Neural cell (in vitro differentiated cells): ENCODE measurements around the gene NFAM1.

Experiments used
- CTCF ChIP-seq: fragments of 450-650 bp; IDR thresholded peaks from 2 replicates; pipeline ENCODE4 v1.5.1; 2014; ENCODE audit warnings: antibody characterized with exemption, mild to moderate bottlenecking, moderate library complexity; ENCODE audit not compliant: poor library complexity, severe bottlenecking
- EP300 ChIP-seq: fragments of 450-650 bp; conservative IDR thresholded peaks from 2 replicates; pipeline ENCODE4 v1.6.1; 2014; ENCODE audit warnings: antibody characterized with exemption, mild to moderate bottlenecking, moderate library complexity; ENCODE audit not compliant: poor library complexity, severe bottlenecking
- EZH2 ChIP-seq: fragments of 200-600, 300-800 bp; shearing (Covaris generic), sonication (generic); IDR thresholded peaks from 2 replicates; pipeline ENCODE4 v1.6.1; 2014; ENCODE audit warnings: antibody characterized with exemption, low read length, borderline replicate concordance, mild to moderate bottlenecking; ENCODE audit not compliant: insufficient read depth, poor library complexity, severe bottlenecking
- MXI1 ChIP-seq: fragments of 450-650 bp; conservative IDR thresholded peaks from 2 replicates; pipeline ENCODE4 v1.6.1; 2014; ENCODE audit warnings: antibody characterized with exemption, mild to moderate bottlenecking; ENCODE audit not compliant: poor library complexity, severe bottlenecking
- POLR2AphosphoS5 ChIP-seq: IDR thresholded peaks from 2 replicates; pipeline ENCODE4 v1.6.1; 2012
- REST ChIP-seq: IDR thresholded peaks from 2 replicates; pipeline ENCODE4 v1.6.1; 2012; ENCODE audit warnings: borderline replicate concordance

- TF ChIP-seq POLR2AphosphoS5, result no peak
- TF ChIP-seq REST, result no peak
- no peak for TF ChIP-seq EP300
- TF ChIP-seq CTCF, result no peak
- no peak for TF ChIP-seq EZH2
- no peak for TF ChIP-seq MXI1
Measured at GRCh38 chr22:42439021-42439567, 6.9 kb upstream of the NFAM1 start.
